ENCODE results near the gene CPNE9. TPM values are rescaled to one million over a fixed set of nuclear protein-coding genes. Genes with fewer than 3 reads are reported as not detected.

CPNE9 gene, protein sequence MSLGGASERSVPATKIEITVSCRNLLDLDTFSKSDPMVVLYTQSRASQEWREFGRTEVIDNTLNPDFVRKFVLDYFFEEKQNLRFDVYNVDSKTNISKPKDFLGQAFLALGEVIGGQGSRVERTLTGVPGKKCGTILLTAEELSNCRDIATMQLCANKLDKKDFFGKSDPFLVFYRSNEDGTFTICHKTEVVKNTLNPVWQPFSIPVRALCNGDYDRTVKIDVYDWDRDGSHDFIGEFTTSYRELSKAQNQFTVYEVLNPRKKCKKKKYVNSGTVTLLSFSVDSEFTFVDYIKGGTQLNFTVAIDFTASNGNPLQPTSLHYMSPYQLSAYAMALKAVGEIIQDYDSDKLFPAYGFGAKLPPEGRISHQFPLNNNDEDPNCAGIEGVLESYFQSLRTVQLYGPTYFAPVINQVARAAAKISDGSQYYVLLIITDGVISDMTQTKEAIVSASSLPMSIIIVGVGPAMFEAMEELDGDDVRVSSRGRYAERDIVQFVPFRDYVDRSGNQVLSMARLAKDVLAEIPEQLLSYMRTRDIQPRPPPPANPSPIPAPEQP
- not detected in 2 replicates for total RNA-seq

GRCh38 chr3:9703736-9704346, at the start of gene CPNE9:
TSS of gene CPNE9 (plus strand) at chr3:9703833. CDS start at chr3:9703997, 164 bp downstream.

GRCh38 chr3:9731206-9732079, 27.8 kb downstream of the CPNE9 start, which contains the start of gene BRPF1:
TSS of gene BRPF1 (plus strand) at chr3:9731735. CDS start at chr3:9734141, 2,406 bp downstream.

GRCh38 chr3:9749645-9750555, 46.3 kb downstream of the CPNE9 start, which contains the start of gene OGG1:
TSS of gene OGG1 (plus strand) at chr3:9749952. CDS start at chr3:9750287, 335 bp downstream.

DNA sequence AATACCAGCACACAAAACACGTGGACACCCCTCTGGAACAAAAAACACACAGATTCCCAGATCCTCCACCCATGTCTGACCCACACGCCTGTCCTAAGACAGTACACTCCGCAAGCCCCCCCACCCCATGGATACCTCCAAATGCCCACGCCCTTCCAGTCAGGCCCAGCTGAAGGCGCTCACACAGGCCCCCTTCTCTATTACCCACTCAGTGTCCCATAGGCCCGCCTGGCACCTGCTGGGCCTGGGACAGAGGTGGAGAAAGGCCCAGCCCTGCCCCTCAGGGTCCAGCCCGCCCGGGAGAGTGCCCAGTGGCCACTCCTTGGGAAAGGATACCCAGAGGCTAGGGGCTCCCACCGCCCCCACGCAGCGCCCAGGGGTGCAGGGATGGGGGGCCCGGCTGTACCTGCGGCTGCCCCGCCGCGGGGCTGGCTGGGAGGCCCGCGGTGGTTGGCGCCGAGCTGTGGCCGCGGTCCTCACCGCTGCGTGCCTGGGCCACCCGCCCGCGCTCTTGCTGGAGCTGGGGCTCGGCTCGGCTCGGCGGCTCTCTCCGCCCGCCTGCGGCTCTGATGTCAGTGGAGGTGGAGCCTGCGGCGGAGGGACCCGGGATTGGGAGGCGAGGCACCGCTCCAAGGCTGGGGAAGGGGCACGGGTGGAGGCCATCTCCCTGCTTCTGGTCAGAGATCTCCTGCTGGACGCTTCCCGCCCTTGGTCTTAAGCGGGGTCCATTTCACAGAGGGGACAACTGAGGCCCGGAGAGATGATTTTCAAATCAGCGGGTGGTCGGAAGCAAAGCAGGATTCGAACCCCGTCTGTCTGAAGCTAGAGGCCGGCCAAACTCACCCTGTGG, 66.0 kb downstream of the CPNE9 start, which contains the start of gene CAMK1:
CAMK1 (minus strand) TSS at position 522 of the 850 bp plus-strand sequence. CDS start 2,198 bp downstream, outside the sequence.

Other genes starting within 250 kb of the CPNE9 start
- gene LHFPL4, start 150.0 kb upstream of the CPNE9 start, total RNA-seq = 0.12 TPM in 1 of 2 replicates, not detected in the other
- 38.1 and 44.3 TPM in 2 replicates for gene MTMR14, start 54.3 kb upstream of the CPNE9 start, total RNA-seq
- gene BRPF1, start 27.9 kb downstream of the CPNE9 start, total RNA-seq = 25.6 and 27.0 TPM in 2 replicates
- gene OGG1, start 46.1 kb downstream of the CPNE9 start, total RNA-seq = 35.4 and 38.3 TPM in 2 replicates
- 24.0 and 24.9 TPM in 2 replicates for gene CAMK1, start 66.1 kb downstream of the CPNE9 start, total RNA-seq
- gene TADA3, start 88.6 kb downstream of the CPNE9 start, total RNA-seq = 94.1 and 96.5 TPM in 2 replicates
- 190 and 236 TPM in 2 replicates for gene ARPC4, start 89.2 kb downstream of the CPNE9 start, total RNA-seq
- gene TTLL3, start 106.4 kb downstream of the CPNE9 start, total RNA-seq = 40.9 and 45.4 TPM in 2 replicates
- gene RPUSD3, start 140.2 kb downstream of the CPNE9 start, total RNA-seq = 30.3 and 33.2 TPM in 2 replicates
- gene CIDEC, start 176.4 kb downstream of the CPNE9 start, total RNA-seq = not detected in 2 replicates
- gene JAGN1, start 186.8 kb downstream of the CPNE9 start, total RNA-seq = 28.4 and 30.7 TPM in 2 replicates
- 3.2 and 6.9 TPM in 2 replicates for gene IL17RE, start 199.0 kb downstream of the CPNE9 start, total RNA-seq
- gene IL17RC, start 213.3 kb downstream of the CPNE9 start, total RNA-seq = 63.6 and 69.1 TPM in 2 replicates
- 20.1 and 29.8 TPM in 2 replicates for gene CRELD1, start 230.0 kb downstream of the CPNE9 start, total RNA-seq
- 4.9 and 6.0 TPM in 2 replicates for gene PRRT3, start 248.6 kb downstream of the CPNE9 start, total RNA-seq

All from hair follicle dermal papilla cell (primary cell).